Epithelial cell of proximal tubule (primary cell): ENCODE data around the gene OSBPL2. TPM values are rescaled to one million over a fixed set of nuclear protein-coding genes. Genes with fewer than 3 reads are reported as not detected.

Experiments used
- DNase-seq: peaks from one replicate; pipeline ENCODE4 v3.0.0-alpha.2; 2011; ENCODE audit warnings: low read depth
- H3K4me3 ChIP-seq: 2 replicates; pipeline ENCODE4 v1.5.1; 2011; ENCODE audit warnings: low read depth, mild to moderate bottlenecking, low read length
- CTCF ChIP-seq: conservative IDR thresholded peaks from 2 replicates; pipeline ENCODE4 v1.5.1; 2012; ENCODE audit warnings: low read depth, mild to moderate bottlenecking, low read length
- total RNA-seq: library from RNA; depleted of rRNA; stranded (reverse); fragments of >200 nt; gene quantifications from 2 replicates; pipeline ENCODE4 v1.2.3, GENCODE V29; 2015

Gene OSBPL2
- total RNA-seq, 1 donor from 2014 or later: 20.6 TPM

- no peak overlapping the region for H3K4me3 ChIP-seq
- TF ChIP-seq CTCF: no peak
- DNase-seq: no peak
Measured at GRCh38 chr20:62208061-62208794, 30.1 kb upstream of the OSBPL2 start.

- TF ChIP-seq CTCF: peak; percentile 9
- DNase-seq: no peak
- no peak overlapping the region for H3K4me3 ChIP-seq
Measured at GRCh38 chr20:62208795-62209755, 29.2 kb upstream of the OSBPL2 start.

GRCh38 chr20:62209850-62210495, 28.3 kb upstream of the OSBPL2 start:
- no peak for DNase-seq
- no peak for TF ChIP-seq CTCF
- no peak overlapping the region for H3K4me3 ChIP-seq

- no peak for TF ChIP-seq CTCF
- DNase-seq: no peak
- no peak overlapping the region for H3K4me3 ChIP-seq
Measured at GRCh38 chr20:62210496-62210855, 27.8 kb upstream of the OSBPL2 start.

- no peak overlapping the region for H3K4me3 ChIP-seq
- no peak for TF ChIP-seq CTCF
- no peak for DNase-seq
Measured at GRCh38 chr20:62211216-62211615, 27.1 kb upstream of the OSBPL2 start.

- no peak for TF ChIP-seq CTCF
- H3K4me3 ChIP-seq: no peak overlapping the region
- no peak for DNase-seq
Measured at GRCh38 chr20:62211769-62212288, 26.5 kb upstream of the OSBPL2 start.
